Fibroblast of the aortic adventitia (primary cell): ENCODE data around the gene TMEM213. TPM values are rescaled to one million over a fixed set of nuclear protein-coding genes. Genes with fewer than 3 reads are reported as not detected.
"Not testable (repeated sequence)": the region's sequence is repeated elsewhere in the genome, so short reads cannot be mapped to it uniquely, and the experiment has no call there.

Experiments
- DNase-seq: peaks from one replicate; pipeline ENCODE4 v3.0.0-alpha.2; 2010; ENCODE audit warnings: low read depth
- H3K4me3 ChIP-seq: 2 replicates; pipeline ENCODE4 v1.5.1; 2011; ENCODE audit warnings: low read depth, mild to moderate bottlenecking, control low read depth, low read length, moderate library complexity
- CTCF ChIP-seq: IDR thresholded peaks from 2 replicates; pipeline ENCODE4 v1.5.1; 2011; ENCODE audit warnings: mild to moderate bottlenecking, low read length, control low read depth, inconsistent platforms; ENCODE audit not compliant: insufficient read depth
- total RNA-seq: library from RNA; depleted of rRNA; stranded (reverse); fragments of >200 nt; gene quantifications from 2 replicates; pipeline ENCODE4 v1.2.3, GENCODE V29; 2012; ENCODE audit warnings: low replicate concordance

The TMEM213 gene
- total RNA-seq, 1 donor = not detected

DNA sequence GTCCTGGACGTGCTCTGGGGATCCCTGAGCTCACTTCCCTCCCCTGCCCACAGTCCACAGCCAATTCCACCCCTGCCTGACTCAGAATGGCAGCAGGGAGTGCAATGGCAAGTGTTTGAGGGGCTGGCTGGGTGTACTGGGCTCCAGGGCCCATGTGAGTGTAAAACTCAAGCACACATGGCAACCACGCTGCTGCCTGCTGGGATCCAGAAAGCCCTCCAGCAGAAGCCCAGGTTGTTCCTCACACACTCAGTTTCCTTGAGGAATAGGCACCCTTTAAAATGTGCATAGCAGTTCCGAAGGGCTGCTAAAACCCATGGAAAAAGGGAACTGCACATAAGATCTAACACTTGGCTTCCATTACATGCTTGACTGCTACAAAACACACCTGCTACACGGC, 11.6 kb downstream of the TMEM213 start:
- no peak for DNase-seq
- no peak overlapping the region for H3K4me3 ChIP-seq
- no peak for TF ChIP-seq CTCF

GRCh38 chr7:138811327-138811726, 13.5 kb downstream of the TMEM213 start:
- DNase-seq, H3K4me3 ChIP-seq: not testable (repeated sequence)

DNA sequence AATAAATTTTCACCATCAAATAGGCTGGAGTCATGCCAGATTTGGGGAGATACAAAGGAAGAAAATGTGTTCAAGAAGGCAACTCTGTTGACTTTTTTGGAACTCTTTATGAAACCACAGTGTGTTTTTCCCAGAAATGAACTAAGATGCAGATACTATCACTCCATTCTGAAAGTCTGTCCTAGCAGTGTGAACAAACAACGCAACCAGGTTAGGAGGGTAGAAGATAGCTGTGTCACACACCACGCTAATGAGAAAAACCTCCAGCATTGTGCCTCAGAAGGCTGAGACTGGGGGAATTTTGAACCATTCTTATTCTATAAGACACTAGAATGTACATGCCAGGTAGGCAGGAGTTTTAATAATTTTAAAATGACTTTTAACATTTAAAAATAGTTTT, 16.2 kb downstream of the TMEM213 start:
- DNase-seq = no peak
- no peak overlapping the region for H3K4me3 ChIP-seq
- no peak for TF ChIP-seq CTCF

DNA sequence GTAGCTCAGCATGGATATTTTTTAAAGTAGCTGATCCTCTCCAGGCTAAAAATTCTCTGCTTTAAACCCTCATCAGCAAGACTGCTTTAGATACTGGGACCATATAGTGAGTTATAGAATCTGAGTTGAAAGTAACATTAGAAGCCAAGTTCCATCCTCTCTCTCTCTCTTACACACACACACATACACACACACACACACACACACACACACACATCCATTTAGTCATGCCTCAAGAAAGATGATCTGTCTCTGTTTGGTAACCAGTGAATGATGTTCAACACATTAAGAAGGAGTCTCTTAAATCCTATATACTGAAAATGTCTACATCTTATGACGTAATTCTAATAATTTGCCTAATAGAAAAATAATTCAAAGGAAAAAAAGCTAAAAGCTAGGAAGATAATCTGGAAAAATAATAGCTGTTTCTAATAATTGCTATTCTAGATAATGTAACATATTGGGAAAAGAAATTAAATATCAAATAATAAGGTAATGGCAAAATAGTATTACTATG, 17.1 kb downstream of the TMEM213 start:
- TF ChIP-seq CTCF = no peak
- DNase-seq = no peak
- no peak overlapping the region for H3K4me3 ChIP-seq

DNA sequence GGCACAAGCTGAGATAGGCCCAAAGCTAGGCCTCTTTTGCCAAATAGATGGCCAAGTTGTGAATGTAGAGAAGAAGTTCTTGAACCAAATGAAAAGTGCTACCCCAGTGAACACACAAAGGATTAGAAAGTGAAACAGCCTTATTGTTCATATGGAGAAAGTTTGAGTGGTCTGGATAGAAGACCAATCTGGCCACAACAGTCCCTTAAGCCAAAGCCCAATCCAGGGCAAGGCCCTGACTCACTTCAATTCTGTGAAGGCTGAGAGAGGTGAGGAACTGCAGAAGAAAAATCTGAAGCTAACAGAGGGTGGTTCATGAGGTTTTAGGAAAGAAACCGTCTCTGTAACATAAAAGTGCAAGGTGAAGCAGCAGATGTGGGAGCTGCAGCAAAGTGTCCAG, 18.9 kb downstream of the TMEM213 start:
- no peak for DNase-seq
- no peak overlapping the region for H3K4me3 ChIP-seq
- no peak for TF ChIP-seq CTCF

DNA sequence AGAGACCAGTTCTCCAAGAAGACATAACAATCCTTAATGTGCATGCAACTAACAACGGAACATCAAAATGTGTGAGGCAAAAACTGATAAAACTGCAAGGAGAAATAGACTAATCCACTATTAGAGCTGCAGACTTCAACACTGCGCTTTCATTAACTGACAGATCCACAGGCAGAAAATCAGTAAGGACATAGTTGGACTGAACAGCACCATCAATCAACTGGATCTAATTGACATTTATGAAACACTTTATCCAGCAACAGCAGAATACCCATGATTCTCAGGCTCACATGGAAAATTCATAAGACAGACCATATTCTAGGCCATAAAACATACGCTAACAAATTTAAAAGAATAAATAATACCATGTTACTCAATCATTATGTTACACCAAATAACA, 21.8 kb downstream of the TMEM213 start:
- no peak overlapping the region for H3K4me3 ChIP-seq
- TF ChIP-seq CTCF = no peak
- DNase-seq = no peak

GRCh38 chr7:138821912-138822311, 24.1 kb downstream of the TMEM213 start:
- DNase-seq = no peak
- no peak overlapping the region for H3K4me3 ChIP-seq
- TF ChIP-seq CTCF = no peak
